IPS-NIHi7 (cell line): ENCODE data around the gene TMEM127.

ENCODE experiments used
- DNase-seq: peaks from one replicate; pipeline ENCODE4 v3.0.0; 2012; ENCODE audit warnings: mixed read lengths; ENCODE audit errors: extremely low spot score

Gene TMEM127

GRCh38 chr2:96205888-96206287 lies 59.9 kb downstream of the TMEM127 start:
- DNase-seq, result no peak

- DNase-seq, result no peak
Measured at GRCh38 chr2:96204836-96205624, 60.8 kb downstream of the TMEM127 start.

- no peak for DNase-seq
Measured at GRCh38 chr2:96203130-96204028, 62.4 kb downstream of the TMEM127 start.

GRCh38 chr2:96202152-96202854 lies 63.5 kb downstream of the TMEM127 start:
- no peak for DNase-seq

GRCh38 chr2:96201338-96201737 lies 64.5 kb downstream of the TMEM127 start:
- DNase-seq, result no peak

GRCh38 chr2:96198921-96199320 lies 66.9 kb downstream of the TMEM127 start:
- DNase-seq, result no peak
